K562 (cell line): ENCODE measurements around the gene FCAR. TPM values are rescaled to one million over a fixed set of nuclear protein-coding genes. Genes with fewer than 3 reads are reported as not detected.
A peak's percentile ranks its signal among the peaks of the same experiment; 100 is the strongest.
"Not testable (repeated sequence)": the region's sequence is repeated elsewhere in the genome, so short reads cannot be mapped to it uniquely, and the experiment has no call there.

Experiments
- ATAC-seq: fragments of 200-7000 bp; cut with Tn5 transposase; 3 replicates; pipeline ENCODE4 v1.9.1; 2020; ENCODE audit warnings: moderate library complexity
- BruUV-seq: library from RNA; stranded (reverse); fragments of 400-500 nt; replicated peaks from 2 replicates; lab custom pipeline; 2021; lab: Mats Ljungman, UMichigan
- CTCF ChIA-PET: fragments of 300-600 bp; formaldehyde crosslinking; extraction: SDS; loops from one replicate; lab custom pipeline; 2021; ENCODE audit warnings: low intra/inter-chr PET ratio; lab: Yijun Ruan, JAX
- POLR2A ChIA-PET: fragments of 300-600, 350-650 bp; sonication (Branson Sonifier 250); formaldehyde crosslinking; extraction: SDS; loops from one replicate; lab custom pipeline; 2021; ENCODE audit warnings: antibody characterized with exemption, inconsistent platforms; lab: Yijun Ruan, JAX
- DNase-seq, 4 experiments: peaks; one replicate each; pipeline versions ENCODE4 v3.0.0 to v3.0.0-alpha.2; 2011 to 2018; ENCODE audit warnings: low spot score in 3 of 4, mixed read lengths in 3 of 4; ENCODE audit errors: extremely low read depth in 1 of 4
- FAIRE-seq: peaks from 2 replicates; lab custom pipeline; 2011; peaks lifted over from hg19 to GRCh38; lab: Jason Lieb, UNC
- H2AFZ ChIP-seq: 2 replicates; pipeline ENCODE4 v1.6.0; 2011; ENCODE audit warnings: low read depth, low read length, control low read depth, inconsistent platforms
- H3K27ac ChIP-seq: fragments of 200-600 bp; 3 replicates; pipeline ENCODE4 v1.8.0; 2011; ENCODE audit warnings: low read depth, mild to moderate bottlenecking, control low read depth, inconsistent platforms, low read length, moderate library complexity, mixed read lengths; ENCODE audit errors: extremely low read depth
- H3K27me3 ChIP-seq, 2 experiments: fragments of 300-600 bp in 1 of 2; 2 replicates in 1 of 2; 3 replicates in 1 of 2; pipeline versions ENCODE4 v1.6.0 to v1.8.0; 2011; ENCODE audit warnings: inconsistent platforms in 2 of 2, low read length in 2 of 2, mild to moderate bottlenecking in 1 of 2, mixed read lengths in 1 of 2, moderate library complexity in 1 of 2; ENCODE audit not compliant: control insufficient read depth in 2 of 2, insufficient read depth in 2 of 2
- H3K36me3 ChIP-seq: fragments of 300-600 bp; 3 replicates; pipeline ENCODE4 v1.8.0; 2011; ENCODE audit warnings: mild to moderate bottlenecking, low read length, inconsistent platforms; ENCODE audit not compliant: control insufficient read depth, insufficient read depth
- H3K4me1 ChIP-seq, 2 experiments: fragments of 200-600 bp in 1 of 2; replicated peaks in 1 of 2; 2 replicates in 1 of 2; 3 replicates in 1 of 2; pipeline versions ENCODE4 v1.5.1 to v1.8.0; 2011; ENCODE audit warnings: inconsistent platforms in 2 of 2, low read length in 2 of 2, mild to moderate bottlenecking in 1 of 2, mixed read lengths in 1 of 2, moderate library complexity in 1 of 2; ENCODE audit not compliant: control insufficient read depth in 2 of 2, insufficient read depth in 2 of 2
- H3K4me2 ChIP-seq: 2 replicates; pipeline ENCODE4 v1.6.1; 2011; ENCODE audit warnings: low read length, control low read depth, inconsistent platforms, mixed read lengths; ENCODE audit not compliant: insufficient read depth
- H3K4me3 ChIP-seq: fragments of 200-600 bp; sonication (generic), shearing (Covaris generic); 2 replicates; pipeline ENCODE4 v1.5.1; 2016; ENCODE audit warnings: control low read depth, inconsistent platforms
- H3K79me2 ChIP-seq: fragments of 200-600 bp; 3 replicates; pipeline ENCODE4 v1.8.0; 2011; ENCODE audit warnings: low read length, inconsistent platforms; ENCODE audit not compliant: control insufficient read depth, insufficient read depth
- H3K9ac ChIP-seq, 2 experiments: 2 replicates each; pipeline versions ENCODE4 v1.6.0 to v1.6.1; 2011; ENCODE audit warnings: low read depth in 2 of 2, low read length in 2 of 2, control low read depth in 1 of 2, inconsistent platforms in 1 of 2, mild to moderate bottlenecking in 1 of 2, mixed read lengths in 1 of 2; ENCODE audit not compliant: insufficient read depth in 1 of 2
- H3K9me1 ChIP-seq: one replicate; pipeline ENCODE4 v1.6.0; 2011; ENCODE audit warnings: inconsistent platforms, mild to moderate bottlenecking, low read length, moderate library complexity; ENCODE audit not compliant: control insufficient read depth, insufficient read depth
- H3K9me3 ChIP-seq: replicated peaks from 2 replicates; pipeline ENCODE4 v1.5.1; 2011; ENCODE audit warnings: low read depth, low read length, inconsistent platforms; ENCODE audit not compliant: control insufficient read depth, insufficient read depth
- H4K20me1 ChIP-seq: replicated peaks from 2 replicates; pipeline ENCODE4 v1.6.1; 2011; ENCODE audit warnings: low read length, inconsistent platforms, mixed read lengths; ENCODE audit not compliant: control insufficient read depth, insufficient read depth
- ATF1 ChIP-seq, 2 experiments: fragments of 450-650 bp in 1 of 2; IDR thresholded peaks; 2 replicates each; pipeline ENCODE4 v1.6.1; 2016; ENCODE audit warnings: missing compliant biosample characterization in 1 of 2, missing genetic modification characterization in 1 of 2
- RAD21 ChIP-seq, 2 experiments: fragments of 250-450 bp in 1 of 2; fragments of 450-650 bp in 1 of 2; sonication (Bioruptor Pico) in 1 of 2; formaldehyde crosslinking in 1 of 2; IDR thresholded peaks in 1 of 2; conservative IDR thresholded peaks in 1 of 2; 2 replicates each; pipeline versions ENCODE4 v1.4.0 to v1.8.0; 2020 to 2022; ENCODE audit warnings: mild to moderate bottlenecking in 2 of 2, moderate library complexity in 1 of 2
- RAD51 ChIP-seq: fragments of 450-650 bp; IDR thresholded peaks from 2 replicates; pipeline ENCODE4 v1.7.1; 2016; ENCODE audit warnings: low read depth, mild to moderate bottlenecking, borderline replicate concordance
- TFE3 ChIP-seq: fragments of 450-650 bp; formaldehyde crosslinking; IDR thresholded peaks from 2 replicates; pipeline ENCODE4 v1.4.0; 2020; ENCODE audit warnings: mild to moderate bottlenecking, mixed read lengths
- WGBS: fragments of 100-300 bp; shearing (Covaris generic); methylation state at CpG from one replicate; pipeline ENCODE4 v1.1.6; 2016; ENCODE audit warnings: low coverage, mixed read lengths; ENCODE audit not compliant: insufficient coverage; ENCODE audit errors: missing lambda C conversion rate; 5-methylcytosine and 5-hydroxymethylcytosine counted together
- in situ Hi-C: fragments of 300-500 bp; cut with MboI; formaldehyde crosslinking; loops from 4 replicates; pipeline ENCODE4 v1.15.0; 2018; ENCODE audit warnings: inconsistent platforms, mixed read lengths
- intact Hi-C: fragments of 100-400 bp; cut with micrococcal nuclease; formaldehyde crosslinking; loops from 2 replicates; pipeline ENCODE4 v1.14.2; 2022
- polyA plus RNA-seq, 8 experiments: library from polyadenylated mRNA; depleted of rRNA in 4 of 8; stranded (reverse) in 5 of 8; unstranded in 3 of 8; fragments of >200 nt; fragmentation: Nextera tagmentation in 2 of 8; fragmentation: Illumina TruSeq in 1 of 8; extraction: Ambion mirVana in 2 of 8; extraction: Trizol in 1 of 8; gene quantifications; 2 replicates each; pipeline versions ENCODE4 v1.2.1 to v1.2.3, GENCODE V29; 2011 to 2014; ENCODE audit warnings: inconsistent platforms in 1 of 8, missing spikeins in 1 of 8
- total RNA-seq, 7 experiments: library from RNA; depleted of rRNA in 6 of 7; stranded (reverse); fragments of >200 nt in 6 of 7; fragmentation: Illumina TruSeq in 2 of 7; extraction: Trizol in 2 of 7; gene quantifications; 2 replicates each; pipeline versions ENCODE4 v1.2.1 to v1.2.3, GENCODE V29; 2011 to 2021; ENCODE audit warnings: low replicate concordance in 1 of 7
- TF ChIP-seq, protein P1 (sequence below): fragments of 450-650 bp; formaldehyde crosslinking; IDR thresholded peaks from 2 replicates; pipeline ENCODE4 v1.4.0; 2020; ENCODE audit warnings: mild to moderate bottlenecking, moderate library complexity
- TF ChIP-seq, protein P2 (sequence below), 3 experiments: IDR thresholded peaks in 2 of 3; conservative IDR thresholded peaks in 1 of 3; 2 replicates each; pipeline ENCODE4 v1.5.1; 2011 to 2012; ENCODE audit warnings: low read length in 3 of 3, mild to moderate bottlenecking in 3 of 3, control low read depth in 2 of 3, improper control_type of control experiment in 1 of 3, inconsistent platforms in 1 of 3, low read depth in 1 of 3, mixed read lengths in 1 of 3, moderate library complexity in 1 of 3; ENCODE audit not compliant: insufficient read depth in 2 of 3

FCAR gene
- total and polyA plus RNA-seq, 9 of the 15 experiments (the other 6 are each of a cell fraction or from before 2014, with no cell fraction given), result not detected

GRCh38 chr19:54919646-54920563 is 45.9 kb downstream of the FCAR start:
- BruUV-seq; H2AFZ ChIP-seq; H3K9me1 ChIP-seq; H3K4me3 ChIP-seq; DNase-seq; H3K4me2 ChIP-seq; FAIRE-seq; H3K9me3 ChIP-seq; H3K27me3 ChIP-seq; H3K27ac ChIP-seq; H3K79me2 ChIP-seq; H4K20me1 ChIP-seq; H3K36me3 ChIP-seq; intact Hi-C loops; H3K9ac ChIP-seq; TF ChIP-seq ATF1 (CRISPR knock-in tag; IDR thresholded peaks at IDR 0.05): not testable (repeated sequence)
- WGBS, result 16% methylated on average over 18 of the region's 24 CpGs
- POLR2A ChIA-PET, result interaction anchor here (0.6 to 0.7 kb wide), 2 partner anchors 118 to 160 kb away, joined by 3 read pairs; partner anchors contain the start of gene GP6
- CTCF ChIA-PET, result interaction anchor here (1.1 to 1.3 kb wide), 3 partner anchors 36 to 39 kb away, joined by 3 to 4 read pairs (median 3); no protein-coding TSS in a partner anchor
- ATAC-seq, result peak; percentile 66; the same call in 2 of the 3 replicates
- H3K4me1 ChIP-seq, result peaks cover 11 to 12% of the 10 kb centered on the region in 2 experiments; a peak in 4 of 5 replicates
- in situ Hi-C loops, result loop anchor here (5.0 kb wide), 1 partner anchor 38 kb away; no protein-coding TSS in a partner anchor
- TF ChIP-seq RAD51 (peak; percentile 32; the same call in 1 of the 2 replicates), ATF1 (tag; IDR thresholded peaks at IDR 0.05) (peak; percentile 24; the same call in 1 of the 2 replicates), TFE3 (peak; percentile 90), RAD21 (CRISPR knock-in tag; conservative IDR thresholded peaks at IDR 0.05 in 1 of 2, IDR thresholded peaks at IDR 0.05 in 1 of 2) (peak; percentile 68 to 93)
- TF ChIP-seq, protein P1, sequence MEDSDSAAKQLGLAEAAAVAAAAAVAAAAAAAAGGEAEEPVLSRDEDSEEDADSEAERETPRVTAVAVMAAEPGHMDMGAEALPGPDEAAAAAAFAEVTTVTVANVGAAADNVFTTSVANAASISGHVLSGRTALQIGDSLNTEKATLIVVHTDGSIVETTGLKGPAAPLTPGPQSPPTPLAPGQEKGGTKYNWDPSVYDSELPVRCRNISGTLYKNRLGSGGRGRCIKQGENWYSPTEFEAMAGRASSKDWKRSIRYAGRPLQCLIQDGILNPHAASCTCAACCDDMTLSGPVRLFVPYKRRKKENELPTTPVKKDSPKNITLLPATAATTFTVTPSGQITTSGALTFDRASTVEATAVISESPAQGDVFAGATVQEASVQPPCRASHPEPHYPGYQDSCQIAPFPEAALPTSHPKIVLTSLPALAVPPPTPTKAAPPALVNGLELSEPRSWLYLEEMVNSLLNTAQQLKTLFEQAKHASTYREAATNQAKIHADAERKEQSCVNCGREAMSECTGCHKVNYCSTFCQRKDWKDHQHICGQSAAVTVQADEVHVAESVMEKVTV (CRISPR knock-in tag), result peak; percentile 57
- TF ChIP-seq, protein P2, sequence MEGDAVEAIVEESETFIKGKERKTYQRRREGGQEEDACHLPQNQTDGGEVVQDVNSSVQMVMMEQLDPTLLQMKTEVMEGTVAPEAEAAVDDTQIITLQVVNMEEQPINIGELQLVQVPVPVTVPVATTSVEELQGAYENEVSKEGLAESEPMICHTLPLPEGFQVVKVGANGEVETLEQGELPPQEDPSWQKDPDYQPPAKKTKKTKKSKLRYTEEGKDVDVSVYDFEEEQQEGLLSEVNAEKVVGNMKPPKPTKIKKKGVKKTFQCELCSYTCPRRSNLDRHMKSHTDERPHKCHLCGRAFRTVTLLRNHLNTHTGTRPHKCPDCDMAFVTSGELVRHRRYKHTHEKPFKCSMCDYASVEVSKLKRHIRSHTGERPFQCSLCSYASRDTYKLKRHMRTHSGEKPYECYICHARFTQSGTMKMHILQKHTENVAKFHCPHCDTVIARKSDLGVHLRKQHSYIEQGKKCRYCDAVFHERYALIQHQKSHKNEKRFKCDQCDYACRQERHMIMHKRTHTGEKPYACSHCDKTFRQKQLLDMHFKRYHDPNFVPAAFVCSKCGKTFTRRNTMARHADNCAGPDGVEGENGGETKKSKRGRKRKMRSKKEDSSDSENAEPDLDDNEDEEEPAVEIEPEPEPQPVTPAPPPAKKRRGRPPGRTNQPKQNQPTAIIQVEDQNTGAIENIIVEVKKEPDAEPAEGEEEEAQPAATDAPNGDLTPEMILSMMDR (IDR thresholded peaks at IDR 0.05 in 2 of 3, conservative IDR thresholded peaks at IDR 0.05 in 1 of 3; ENCODE audit: insufficient read depth in 2 of 3, low read depth in 1 of 3, low read length in 3 of 3), result peak; percentile 15 to 36 (median 17); a peak in 3 of 6 replicates
